Liver (tissue), 3 donors: Measurements from ENCODE around the gene INPP5A.

Experiments used
- EGR1 ChIP-seq, 2 donors: IDR thresholded peaks; 2 replicates each; pipeline ENCODE4 v1.6.1; 2016 to 2018; ENCODE audit warnings: antibody characterized with exemption in 2 of 2, low read depth in 2 of 2
- FOXA2 ChIP-seq: IDR thresholded peaks from 2 replicates; pipeline ENCODE4 v1.6.1; 2016; ENCODE audit warnings: antibody characterized with exemption
- GABPA ChIP-seq, 2 donors: IDR thresholded peaks in 1 of 2; conservative IDR thresholded peaks in 1 of 2; 2 replicates each; pipeline ENCODE4 v1.6.1; 2016; ENCODE audit warnings: antibody characterized with exemption in 2 of 2, mild to moderate bottlenecking in 1 of 2, moderate library complexity in 1 of 2
- JUND ChIP-seq, 2 donors: IDR thresholded peaks; 2 replicates each; pipeline ENCODE4 v1.6.1; 2016; ENCODE audit warnings: antibody characterized with exemption in 2 of 2
- RAD21 ChIP-seq, 2 donors: IDR thresholded peaks; 2 replicates each; pipeline ENCODE4 v1.6.1; 2016; ENCODE audit warnings: antibody characterized with exemption in 2 of 2, mild to moderate bottlenecking in 2 of 2
- RXRA ChIP-seq, 2 donors: IDR thresholded peaks; 2 replicates each; pipeline ENCODE4 v1.6.1; 2017 to 2018; ENCODE audit warnings: antibody characterized with exemption in 2 of 2, mild to moderate bottlenecking in 1 of 2
- SP1 ChIP-seq: IDR thresholded peaks from 2 replicates; pipeline ENCODE4 v1.6.1; 2018; ENCODE audit warnings: antibody characterized with exemption, mild to moderate bottlenecking
- TAF1 ChIP-seq: conservative IDR thresholded peaks from 2 replicates; pipeline ENCODE4 v1.6.1; 2016; ENCODE audit warnings: antibody characterized with exemption, mild to moderate bottlenecking
- YY1 ChIP-seq: IDR thresholded peaks from 2 replicates; pipeline ENCODE4 v1.6.1; 2016; ENCODE audit warnings: antibody characterized with exemption, mild to moderate bottlenecking
- TF ChIP-seq, protein P1 (sequence below): fragments of 150-350 bp; IDR thresholded peaks from 2 replicates; pipeline ENCODE4 v1.5.1; 2017; ENCODE audit warnings: improper control_type of control experiment, low read depth, low read length; ENCODE audit not compliant: missing input control
- TF ChIP-seq, protein P2 (sequence below): IDR thresholded peaks from 2 replicates; pipeline ENCODE4 v1.6.1; 2016; ENCODE audit warnings: antibody characterized with exemption, mild to moderate bottlenecking
- TF ChIP-seq, protein P3 (sequence below): IDR thresholded peaks from 2 replicates; pipeline ENCODE4 v1.6.1; 2016; ENCODE audit warnings: antibody characterized with exemption
- TF ChIP-seq, protein P4 (sequence below): IDR thresholded peaks from 2 replicates; pipeline ENCODE4 v1.6.1; 2016; ENCODE audit warnings: antibody characterized with exemption
- donor health status: healthy.
- donor health status: healthy.

DNA sequence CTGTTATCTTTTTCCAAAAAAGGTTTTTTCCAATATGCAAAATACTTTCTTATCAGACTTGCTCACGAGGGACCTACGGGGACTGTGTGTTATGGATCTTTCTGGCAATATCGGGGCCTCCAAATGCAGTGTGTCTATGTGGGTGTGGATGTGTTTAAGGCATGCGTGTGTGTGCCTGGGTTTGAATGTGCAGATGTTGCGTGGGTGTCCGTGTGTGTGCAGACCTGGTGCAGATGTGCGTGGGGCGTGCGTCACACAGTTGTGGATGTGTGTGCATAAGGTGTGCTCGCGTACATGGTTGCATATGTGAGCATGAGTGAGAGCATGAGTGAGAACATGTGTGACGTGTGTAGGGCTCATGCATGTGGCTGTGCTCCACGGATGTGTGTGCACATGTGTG lies 228.7 kb downstream of the INPP5A start:
- TF ChIP-seq, protein P1, sequence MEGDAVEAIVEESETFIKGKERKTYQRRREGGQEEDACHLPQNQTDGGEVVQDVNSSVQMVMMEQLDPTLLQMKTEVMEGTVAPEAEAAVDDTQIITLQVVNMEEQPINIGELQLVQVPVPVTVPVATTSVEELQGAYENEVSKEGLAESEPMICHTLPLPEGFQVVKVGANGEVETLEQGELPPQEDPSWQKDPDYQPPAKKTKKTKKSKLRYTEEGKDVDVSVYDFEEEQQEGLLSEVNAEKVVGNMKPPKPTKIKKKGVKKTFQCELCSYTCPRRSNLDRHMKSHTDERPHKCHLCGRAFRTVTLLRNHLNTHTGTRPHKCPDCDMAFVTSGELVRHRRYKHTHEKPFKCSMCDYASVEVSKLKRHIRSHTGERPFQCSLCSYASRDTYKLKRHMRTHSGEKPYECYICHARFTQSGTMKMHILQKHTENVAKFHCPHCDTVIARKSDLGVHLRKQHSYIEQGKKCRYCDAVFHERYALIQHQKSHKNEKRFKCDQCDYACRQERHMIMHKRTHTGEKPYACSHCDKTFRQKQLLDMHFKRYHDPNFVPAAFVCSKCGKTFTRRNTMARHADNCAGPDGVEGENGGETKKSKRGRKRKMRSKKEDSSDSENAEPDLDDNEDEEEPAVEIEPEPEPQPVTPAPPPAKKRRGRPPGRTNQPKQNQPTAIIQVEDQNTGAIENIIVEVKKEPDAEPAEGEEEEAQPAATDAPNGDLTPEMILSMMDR, result no peak
- TF ChIP-seq YY1 (no peak), EGR1 (IDR thresholded peaks at IDR 0.05; ENCODE audit: low read depth in 2 of 2) (no peak), JUND (IDR thresholded peaks at IDR 0.05) (no peak), TAF1 (no peak), FOXA2 (no peak), RAD21 (IDR thresholded peaks at IDR 0.05) (no peak), RXRA (IDR thresholded peaks at IDR 0.05) (no peak), SP1 (no peak), GABPA (IDR thresholded peaks at IDR 0.05 in 1 of 2, conservative IDR thresholded peaks at IDR 0.05 in 1 of 2) (no peak)
- TF ChIP-seq, protein P2, sequence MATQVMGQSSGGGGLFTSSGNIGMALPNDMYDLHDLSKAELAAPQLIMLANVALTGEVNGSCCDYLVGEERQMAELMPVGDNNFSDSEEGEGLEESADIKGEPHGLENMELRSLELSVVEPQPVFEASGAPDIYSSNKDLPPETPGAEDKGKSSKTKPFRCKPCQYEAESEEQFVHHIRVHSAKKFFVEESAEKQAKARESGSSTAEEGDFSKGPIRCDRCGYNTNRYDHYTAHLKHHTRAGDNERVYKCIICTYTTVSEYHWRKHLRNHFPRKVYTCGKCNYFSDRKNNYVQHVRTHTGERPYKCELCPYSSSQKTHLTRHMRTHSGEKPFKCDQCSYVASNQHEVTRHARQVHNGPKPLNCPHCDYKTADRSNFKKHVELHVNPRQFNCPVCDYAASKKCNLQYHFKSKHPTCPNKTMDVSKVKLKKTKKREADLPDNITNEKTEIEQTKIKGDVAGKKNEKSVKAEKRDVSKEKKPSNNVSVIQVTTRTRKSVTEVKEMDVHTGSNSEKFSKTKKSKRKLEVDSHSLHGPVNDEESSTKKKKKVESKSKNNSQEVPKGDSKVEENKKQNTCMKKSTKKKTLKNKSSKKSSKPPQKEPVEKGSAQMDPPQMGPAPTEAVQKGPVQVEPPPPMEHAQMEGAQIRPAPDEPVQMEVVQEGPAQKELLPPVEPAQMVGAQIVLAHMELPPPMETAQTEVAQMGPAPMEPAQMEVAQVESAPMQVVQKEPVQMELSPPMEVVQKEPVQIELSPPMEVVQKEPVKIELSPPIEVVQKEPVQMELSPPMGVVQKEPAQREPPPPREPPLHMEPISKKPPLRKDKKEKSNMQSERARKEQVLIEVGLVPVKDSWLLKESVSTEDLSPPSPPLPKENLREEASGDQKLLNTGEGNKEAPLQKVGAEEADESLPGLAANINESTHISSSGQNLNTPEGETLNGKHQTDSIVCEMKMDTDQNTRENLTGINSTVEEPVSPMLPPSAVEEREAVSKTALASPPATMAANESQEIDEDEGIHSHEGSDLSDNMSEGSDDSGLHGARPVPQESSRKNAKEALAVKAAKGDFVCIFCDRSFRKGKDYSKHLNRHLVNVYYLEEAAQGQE, result no peak
- TF ChIP-seq, protein P3, sequence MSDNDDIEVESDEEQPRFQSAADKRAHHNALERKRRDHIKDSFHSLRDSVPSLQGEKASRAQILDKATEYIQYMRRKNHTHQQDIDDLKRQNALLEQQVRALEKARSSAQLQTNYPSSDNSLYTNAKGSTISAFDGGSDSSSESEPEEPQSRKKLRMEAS, result no peak
- TF ChIP-seq, protein P4, sequence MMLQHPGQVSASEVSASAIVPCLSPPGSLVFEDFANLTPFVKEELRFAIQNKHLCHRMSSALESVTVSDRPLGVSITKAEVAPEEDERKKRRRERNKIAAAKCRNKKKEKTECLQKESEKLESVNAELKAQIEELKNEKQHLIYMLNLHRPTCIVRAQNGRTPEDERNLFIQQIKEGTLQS, result no peak
